Inflammatory macrophage (primary cell): ENCODE results near the gene CDH22.

Source experiments
- DNase-seq, 2 donors: peaks; one replicate each; pipeline ENCODE4 v3.0.0-alpha.2; 2020 to 2022

The CDH22 gene

DNA sequence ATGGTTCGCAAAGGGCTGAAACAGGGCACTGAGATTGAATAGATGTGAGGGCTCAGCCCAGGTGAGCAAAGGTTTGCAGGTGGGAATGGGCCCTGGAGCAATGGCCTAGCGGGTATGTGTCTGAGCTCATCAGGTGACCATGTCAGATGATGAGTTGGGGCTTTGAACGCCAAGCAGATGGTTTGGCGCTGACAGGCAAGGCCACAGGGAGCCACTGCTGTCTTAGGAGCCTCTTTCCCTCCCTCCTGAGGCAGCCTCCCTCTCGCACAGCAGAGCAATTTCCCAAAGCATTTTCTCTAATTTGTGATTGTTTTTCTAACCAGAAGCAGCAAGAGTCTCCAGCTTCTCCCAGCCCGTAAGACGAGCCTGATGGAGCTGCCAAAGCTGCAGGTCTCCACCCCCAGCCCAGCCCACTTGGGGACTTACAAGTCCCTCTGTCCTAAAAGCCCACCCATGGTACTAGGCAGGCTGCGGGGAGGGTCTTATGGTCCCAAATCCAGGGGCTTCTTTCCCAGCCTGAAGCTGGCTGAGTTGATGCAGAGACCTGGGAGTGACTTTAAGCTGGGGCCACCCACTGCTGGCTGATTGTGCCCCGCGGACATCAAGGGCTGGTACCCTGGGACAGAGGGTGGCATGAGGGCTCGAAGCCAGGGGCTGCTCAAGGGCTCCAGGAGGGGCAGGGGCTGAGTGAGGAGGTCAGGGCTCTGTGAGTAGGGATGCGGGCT is 11.6 kb downstream of the CDH22 start:
- no peak for DNase-seq

GRCh38 chr20:46293084-46293483 is 15.2 kb downstream of the CDH22 start:
- peak; percentile 36 to 43 for DNase-seq

GRCh38 chr20:46291401-46291800 is 16.9 kb downstream of the CDH22 start:
- no peak for DNase-seq

DNA sequence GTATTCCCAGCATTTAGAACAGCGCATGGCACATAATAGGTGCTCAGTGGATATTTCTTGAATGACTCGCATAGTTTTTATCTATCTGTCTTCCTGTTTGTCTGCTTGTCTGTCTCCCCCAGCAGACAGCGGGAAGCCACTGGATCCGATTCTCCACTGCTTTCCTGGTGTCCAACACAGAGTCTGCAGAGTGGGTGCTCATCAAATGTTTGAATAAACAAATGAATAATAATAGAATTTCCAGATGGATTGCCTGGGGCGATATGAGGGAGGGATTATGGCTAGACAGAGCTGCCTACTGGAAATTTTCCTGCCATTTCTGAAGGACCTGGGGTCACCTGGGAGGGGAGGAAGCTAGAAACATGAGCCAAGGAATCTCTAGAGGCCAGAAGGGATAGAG is 18.9 kb downstream of the CDH22 start:
- DNase-seq: no peak

DNA sequence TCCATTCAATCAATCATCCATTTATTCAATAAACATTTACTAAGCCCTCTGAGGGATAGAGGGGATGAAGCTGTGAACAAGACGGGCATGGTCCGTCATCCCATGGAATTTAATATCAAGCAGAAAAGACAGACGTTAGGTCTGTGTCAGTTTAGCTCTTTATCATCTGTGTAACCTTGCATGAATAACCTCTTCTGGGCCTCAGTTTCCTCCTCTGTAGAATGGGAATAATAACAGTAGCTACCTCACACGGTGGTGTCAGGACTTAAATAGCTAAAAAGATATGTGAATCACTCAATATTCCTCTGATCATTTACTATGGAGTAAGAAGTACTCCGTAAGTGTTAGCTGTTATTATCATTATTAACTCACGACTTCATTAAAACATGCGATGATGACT is 21.3 kb downstream of the CDH22 start:
- no peak for DNase-seq

- no peak for DNase-seq
Observed at GRCh38 chr20:46286382-46286781, 21.9 kb downstream of the CDH22 start.

- no peak for DNase-seq
Observed at GRCh38 chr20:46285740-46286139, 22.6 kb downstream of the CDH22 start.

GRCh38 chr20:46285072-46285471 is 23.2 kb downstream of the CDH22 start:
- DNase-seq: no peak

GRCh38 chr20:46284040-46284427 is 24.3 kb downstream of the CDH22 start:
- DNase-seq: no peak

DNA sequence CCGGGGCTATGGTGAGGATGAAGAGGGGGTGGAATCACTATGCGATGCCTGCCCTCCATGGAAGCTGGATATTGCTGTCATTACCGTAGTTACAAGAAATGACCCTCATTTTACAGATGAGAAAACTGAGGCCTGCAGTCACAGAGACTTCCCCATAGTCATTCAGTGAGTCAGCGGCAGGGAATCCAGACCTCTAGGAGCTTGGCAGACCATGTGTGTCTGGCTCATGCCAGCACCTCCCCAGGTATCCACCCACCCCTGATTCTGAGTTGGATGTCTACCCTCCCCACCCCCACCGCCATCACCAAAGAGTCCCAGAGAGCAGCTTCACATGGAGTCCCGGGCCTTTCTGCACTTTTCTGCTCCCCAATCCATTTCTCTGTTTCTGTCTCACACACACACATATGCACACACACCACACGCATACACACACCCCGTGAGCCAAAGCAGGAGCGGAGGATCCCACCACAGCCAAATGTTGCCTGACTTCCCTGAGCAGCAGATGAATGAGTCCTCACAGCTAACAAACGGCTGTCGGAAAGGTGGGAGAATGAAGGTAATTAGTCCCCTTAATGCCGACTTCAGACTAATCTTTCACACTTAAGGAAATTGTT is 24.8 kb downstream of the CDH22 start:
- DNase-seq: no peak

- DNase-seq: no peak
Observed at GRCh38 chr20:46282669-46283068, 25.6 kb downstream of the CDH22 start.

DNA sequence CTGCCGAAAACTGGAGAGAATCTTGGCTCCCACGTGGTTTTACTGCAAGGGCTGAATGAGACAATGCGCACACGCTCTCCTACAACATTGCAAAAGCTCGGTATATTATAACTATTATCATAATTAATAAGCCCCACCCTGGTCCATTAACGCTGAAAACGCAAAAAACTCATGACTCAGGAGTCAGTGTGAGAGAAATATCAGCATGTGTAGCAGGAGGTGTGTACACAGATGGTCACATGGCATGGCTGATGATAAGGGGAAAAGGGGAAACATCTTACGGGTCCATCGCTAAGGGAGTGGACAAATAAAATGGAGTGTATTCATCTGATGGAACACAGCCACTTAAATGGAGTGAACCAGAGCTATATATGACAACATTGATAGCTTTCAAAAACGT is 29.2 kb downstream of the CDH22 start:
- no peak for DNase-seq

GRCh38 chr20:46277602-46278001 is 30.7 kb downstream of the CDH22 start:
- no peak for DNase-seq

DNA sequence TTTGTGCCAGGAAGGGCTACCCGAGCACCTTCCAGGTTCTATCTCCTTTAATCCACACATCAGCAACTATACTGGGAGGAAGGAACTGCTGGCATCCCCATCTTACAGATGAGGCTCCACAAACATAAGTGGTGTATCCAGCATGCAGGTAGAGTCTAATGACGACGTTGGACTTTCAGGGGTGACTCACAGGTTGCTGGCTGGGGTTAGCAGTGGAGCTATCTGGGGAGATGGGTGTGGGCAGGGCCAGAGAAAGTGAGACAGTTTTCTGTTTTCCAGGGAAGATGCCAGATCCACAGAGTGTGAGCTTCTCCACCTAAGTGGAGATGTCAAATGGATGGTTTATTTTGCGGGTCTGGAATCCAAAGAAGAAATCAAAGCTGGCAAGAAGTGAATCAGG is 31.8 kb downstream of the CDH22 start:
- DNase-seq: no peak

- no peak for DNase-seq
Observed at GRCh38 chr20:46275091-46275490, 33.2 kb downstream of the CDH22 start.

- no peak for DNase-seq
Observed at GRCh38 chr20:46273717-46274116, 34.6 kb downstream of the CDH22 start.

- DNase-seq: no peak
Observed at GRCh38 chr20:46272389-46273047, 35.8 kb downstream of the CDH22 start.

GRCh38 chr20:46270977-46271744 is 37.1 kb downstream of the CDH22 start:
- DNase-seq: no peak

- no peak for DNase-seq
Observed at GRCh38 chr20:46269372-46269771, 38.9 kb downstream of the CDH22 start.

DNA sequence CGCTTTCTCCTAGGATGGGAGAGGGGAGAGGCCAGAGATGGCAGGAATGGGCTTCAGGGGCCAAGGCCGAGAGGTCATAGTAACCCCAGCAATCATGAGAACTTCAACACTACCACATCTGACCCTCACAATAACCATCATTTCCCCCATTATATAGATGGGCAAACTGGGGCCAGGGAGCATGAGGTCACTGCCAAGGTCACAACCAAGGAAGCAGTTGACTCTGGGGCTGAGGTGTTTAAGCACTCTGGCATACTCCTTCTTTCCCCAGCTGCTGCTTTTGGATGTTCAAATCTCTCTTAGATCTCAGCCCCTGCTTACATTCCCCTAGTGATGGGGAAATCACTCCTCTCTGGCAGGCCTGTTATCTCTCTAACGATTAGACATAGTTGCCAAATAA is 39.6 kb downstream of the CDH22 start:
- DNase-seq: no peak

DNA sequence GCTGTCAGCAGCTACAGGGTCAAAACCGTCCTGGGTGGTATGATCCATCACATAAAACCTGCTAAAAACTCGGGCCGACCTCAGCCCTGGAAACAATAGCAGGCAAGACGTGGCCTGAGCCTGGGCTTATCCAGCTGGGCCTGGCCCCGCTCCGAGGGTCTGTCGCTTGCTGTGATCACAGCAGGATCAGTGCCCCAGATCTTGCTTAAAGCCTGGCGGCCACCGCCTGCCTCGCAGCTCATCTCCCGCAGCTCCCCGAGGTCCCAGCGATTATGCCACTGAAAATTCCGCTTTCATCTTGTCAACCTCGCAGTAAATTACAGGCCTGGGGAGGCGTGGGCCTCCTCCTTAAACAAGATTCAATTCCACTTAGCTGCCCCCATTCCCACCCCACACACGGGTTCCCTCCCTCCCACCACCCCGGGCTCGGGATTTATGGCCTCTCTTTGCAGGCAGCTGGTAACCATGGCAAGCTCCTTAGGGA is 40.1 kb downstream of the CDH22 start:
- no peak for DNase-seq

DNA sequence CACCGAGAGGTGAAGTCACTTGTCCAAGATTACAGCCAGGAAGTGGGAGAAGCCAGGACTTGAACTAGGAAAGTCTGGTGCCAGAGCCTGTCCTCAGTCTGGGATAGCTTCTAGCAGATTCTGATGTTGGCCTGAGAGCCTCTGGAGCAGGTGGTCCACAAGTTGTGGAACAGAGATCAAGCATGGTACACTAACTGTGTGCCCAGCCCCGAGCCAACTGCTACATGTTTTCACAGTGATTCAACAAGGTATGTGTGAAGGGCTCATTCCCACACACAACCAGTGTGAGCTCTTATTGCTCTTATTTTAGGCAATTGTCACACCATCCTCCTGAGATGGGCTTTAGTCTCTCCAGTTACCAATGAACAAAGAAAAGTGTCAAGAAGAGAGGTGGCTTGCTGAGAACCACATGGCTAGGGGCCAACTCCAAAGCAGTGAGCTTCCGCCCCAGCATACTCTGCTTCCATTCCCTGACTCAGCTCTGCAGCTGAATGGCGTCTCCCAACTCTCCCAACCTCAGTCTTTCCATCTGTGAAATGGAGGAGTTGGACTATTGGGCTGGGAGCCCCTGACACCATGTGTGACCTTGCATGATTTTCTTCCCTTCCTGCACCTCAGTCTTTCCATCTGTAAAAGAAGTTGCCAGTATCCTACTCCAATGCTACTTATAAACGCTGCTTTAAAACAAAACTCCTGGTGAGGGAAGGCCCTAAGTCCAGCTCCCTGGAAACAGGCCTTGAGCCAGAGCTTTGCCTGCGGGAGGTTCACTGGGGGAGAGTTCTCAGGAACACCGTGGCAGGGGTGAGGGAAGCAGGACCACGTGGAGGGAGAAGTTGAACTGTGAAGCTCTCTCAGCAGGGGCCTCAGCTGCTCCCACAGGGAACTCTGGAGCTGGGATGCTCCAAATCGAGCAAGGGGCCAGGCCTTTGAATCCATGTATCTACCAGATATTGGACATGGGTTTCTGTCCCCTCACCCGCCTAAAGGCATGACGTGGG is 40.9 kb downstream of the CDH22 start:
- DNase-seq: no peak
